ENCODE results near the gene DZANK1.
"Not testable (repeated sequence)": the region's sequence is repeated elsewhere in the genome, so short reads cannot be mapped to it uniquely, and the experiment has no call there.

Gene DZANK1

DNA sequence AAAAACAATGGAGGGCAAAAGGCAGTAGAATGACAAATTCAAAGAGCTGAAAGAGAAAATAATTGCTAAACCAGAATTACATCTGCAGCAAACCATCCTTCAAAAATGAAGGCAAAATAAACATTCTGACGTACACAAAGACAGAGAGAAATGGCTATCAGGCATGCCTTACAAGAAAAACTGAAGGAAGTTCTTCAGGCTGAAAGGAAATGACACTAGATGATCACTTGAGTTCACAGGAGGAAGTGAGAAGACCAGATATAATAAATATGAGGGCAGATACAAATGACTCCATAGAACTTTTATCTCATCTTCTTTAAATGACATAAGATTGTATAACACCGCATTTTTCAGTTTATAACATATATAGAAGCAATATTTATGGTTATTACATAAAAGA, 30.0 kb downstream of the DZANK1 start:
- DNase-seq (ENCODE audit: low spot score), result no peak

- no peak for DNase-seq (ENCODE audit: low spot score)
Observed at GRCh38 chr20:18431206-18431605, 35.6 kb downstream of the DZANK1 start.

DNA sequence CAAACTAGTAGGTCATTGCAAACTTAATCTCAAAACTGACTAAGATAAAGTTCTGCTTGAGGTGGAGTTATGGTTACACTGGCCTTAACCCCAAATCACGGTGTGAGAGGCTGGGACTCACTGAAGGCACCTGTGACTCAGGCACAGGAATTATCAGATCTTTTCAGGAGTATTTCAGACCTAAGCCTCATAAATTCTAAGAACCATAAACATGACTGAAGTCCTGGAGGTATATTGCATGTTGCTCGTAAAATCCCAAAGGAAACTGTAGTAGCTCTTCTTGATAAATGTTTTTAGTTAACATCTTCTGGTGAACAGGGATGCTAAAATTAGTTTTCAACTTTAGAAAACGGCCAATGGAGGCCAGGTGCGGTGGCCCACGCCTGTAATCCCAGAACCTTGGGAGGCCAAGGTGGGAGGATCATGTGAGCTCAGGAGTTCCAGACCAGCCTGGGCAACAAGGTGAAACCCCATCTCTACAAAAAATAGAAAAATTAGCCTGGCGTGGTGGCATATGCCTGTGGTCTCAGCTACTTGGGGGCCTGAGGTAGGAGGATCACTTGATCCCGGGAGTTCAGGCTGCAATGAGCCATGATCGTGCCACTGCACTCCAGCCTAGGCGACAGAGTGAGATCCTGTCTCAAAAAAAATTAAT, 36.5 kb downstream of the DZANK1 start:
- DNase-seq (ENCODE audit: low spot score), result no peak

- DNase-seq (ENCODE audit: low spot score), result no peak
Observed at GRCh38 chr20:18428490-18429173, 38.2 kb downstream of the DZANK1 start.

- DNase-seq (ENCODE audit: low spot score), result no peak
Observed at GRCh38 chr20:18427214-18427613, 39.6 kb downstream of the DZANK1 start.

- no peak for DNase-seq (ENCODE audit: low spot score)
Observed at GRCh38 chr20:18421608-18422007, 45.2 kb downstream of the DZANK1 start.

DNA sequence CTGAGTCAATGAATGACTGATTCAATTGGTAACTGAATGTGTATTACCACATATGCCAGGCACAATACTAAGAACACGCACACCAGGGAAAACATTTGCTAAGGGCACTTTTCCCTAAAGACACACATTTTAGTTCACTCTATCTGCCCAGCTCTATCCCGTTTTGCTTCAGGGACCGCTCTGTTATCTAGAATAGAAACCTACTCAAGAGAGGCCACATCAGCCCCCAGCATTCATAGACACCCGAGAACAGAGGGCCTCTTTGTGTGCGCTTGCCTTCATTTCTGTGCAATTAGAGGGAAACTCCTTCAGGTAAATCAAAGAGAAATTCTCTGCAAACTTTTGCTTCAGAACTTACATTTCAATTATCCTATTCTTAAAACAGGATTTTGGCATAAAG, 50.3 kb downstream of the DZANK1 start:
- DNase-seq (ENCODE audit: low spot score), result no peak

- DNase-seq (ENCODE audit: low spot score), result no peak
Observed at GRCh38 chr20:18414140-18414539, 52.7 kb downstream of the DZANK1 start.

- DNase-seq (ENCODE audit: low spot score), result peak; percentile 3
Observed at GRCh38 chr20:18412221-18412901, 54.5 kb downstream of the DZANK1 start.

DNA sequence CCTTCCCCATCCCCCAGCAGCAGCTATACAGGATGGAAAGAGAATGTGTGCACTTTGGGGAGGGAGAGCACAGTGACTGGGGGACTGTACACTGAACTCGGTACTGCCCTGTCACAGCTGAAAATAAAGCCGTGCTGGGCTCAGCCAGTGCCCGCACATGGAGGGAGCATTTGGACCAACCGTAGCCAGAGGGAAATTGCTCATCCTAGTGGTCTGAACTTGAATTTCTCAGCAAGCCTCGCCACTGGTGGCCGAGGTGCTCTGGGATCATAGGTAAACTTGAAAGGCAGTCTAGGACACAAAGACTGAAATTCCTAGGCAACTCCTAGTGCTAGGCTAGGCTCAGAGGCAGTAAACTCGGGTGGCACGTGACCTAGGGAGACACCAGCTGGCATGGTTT, 61.0 kb downstream of the DZANK1 start:
- DNase-seq (ENCODE audit: low spot score), result no peak

DNA sequence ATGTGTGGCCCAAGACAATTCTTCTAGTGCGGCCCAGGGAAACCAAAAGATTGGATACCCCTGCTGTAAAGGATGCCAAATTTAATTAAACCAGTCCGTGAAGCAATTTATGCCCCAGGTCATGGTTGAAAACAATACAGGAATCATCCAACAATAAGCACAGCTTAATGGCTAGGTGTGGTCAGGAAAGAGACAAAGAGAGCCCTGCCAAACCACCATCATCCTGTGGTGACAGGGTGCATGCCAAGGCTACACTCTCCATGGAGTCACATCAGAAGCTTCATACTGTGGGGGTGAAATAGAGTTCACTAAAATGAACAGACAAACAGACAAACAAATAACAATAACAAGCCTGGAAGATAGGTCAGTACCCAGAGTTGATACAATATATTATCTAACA, 62.7 kb downstream of the DZANK1 start:
- no peak for DNase-seq (ENCODE audit: low spot score)

DNA sequence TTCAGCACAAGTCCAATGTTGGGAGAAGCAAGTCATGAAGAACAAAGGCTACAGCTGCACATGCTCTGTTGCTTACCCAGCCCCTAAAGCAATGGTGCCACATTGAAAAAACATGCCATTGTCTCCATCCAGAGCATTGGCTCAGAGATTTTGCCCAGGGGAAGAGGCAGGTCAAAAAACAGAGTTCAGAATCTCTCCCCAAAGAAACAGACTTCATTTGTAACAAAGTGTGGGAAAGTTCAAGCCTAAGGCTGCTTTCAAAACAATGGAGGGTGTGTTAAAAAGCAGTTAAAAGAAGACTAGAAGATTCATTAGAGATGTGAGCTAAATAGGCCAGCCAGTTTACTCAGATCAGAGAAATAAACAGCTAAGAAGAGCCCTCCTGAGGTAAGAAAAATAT, 63.6 kb downstream of the DZANK1 start:
- DNase-seq (ENCODE audit: low spot score), result no peak

- no peak for DNase-seq (ENCODE audit: low spot score)
Observed at GRCh38 chr20:18401305-18401704, 65.5 kb downstream of the DZANK1 start.

DNA sequence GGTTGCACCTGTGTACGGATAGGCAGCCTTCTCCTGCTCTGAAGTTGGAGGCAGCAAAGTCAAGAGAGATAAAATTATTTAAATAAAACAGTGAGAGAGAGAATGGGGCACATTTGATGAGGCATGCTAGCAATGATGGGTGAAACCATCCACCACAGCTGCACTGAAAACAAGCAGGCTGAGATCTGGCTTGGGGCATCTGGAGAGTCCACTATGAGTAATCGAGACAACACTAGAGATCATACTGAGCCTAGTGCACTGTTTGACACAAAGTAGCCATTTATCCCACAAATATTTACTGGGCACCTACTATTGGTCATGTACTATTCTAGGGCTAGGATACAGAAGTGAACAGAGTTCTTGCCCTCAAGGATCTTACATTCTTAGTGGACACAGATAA, 66.4 kb downstream of the DZANK1 start:
- DNase-seq (ENCODE audit: low spot score), result no peak

- not testable (repeated sequence) for DNase-seq (ENCODE audit: low spot score)
Observed at GRCh38 chr20:18398713-18399112, 68.1 kb downstream of the DZANK1 start.

DNA sequence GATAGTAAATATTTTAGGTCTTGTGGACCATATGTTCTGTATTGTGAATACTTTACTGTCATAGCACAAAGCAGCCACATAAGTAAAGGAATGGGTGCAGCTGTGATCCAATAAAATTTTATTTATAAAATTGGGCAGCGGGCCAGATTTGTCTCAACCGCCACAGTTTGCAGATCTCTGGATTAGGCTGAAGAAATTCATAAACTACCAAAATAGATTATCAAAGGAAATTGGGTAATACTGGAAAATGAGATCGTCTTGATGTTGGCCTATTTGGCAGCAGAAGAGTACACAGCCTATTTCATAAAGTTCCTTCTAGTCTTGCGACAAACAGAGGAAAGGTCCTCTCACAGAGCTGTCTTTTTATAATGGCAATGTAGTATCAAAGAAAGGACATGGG, 69.8 kb downstream of the DZANK1 start:
- no peak for DNase-seq (ENCODE audit: low spot score)

DNA sequence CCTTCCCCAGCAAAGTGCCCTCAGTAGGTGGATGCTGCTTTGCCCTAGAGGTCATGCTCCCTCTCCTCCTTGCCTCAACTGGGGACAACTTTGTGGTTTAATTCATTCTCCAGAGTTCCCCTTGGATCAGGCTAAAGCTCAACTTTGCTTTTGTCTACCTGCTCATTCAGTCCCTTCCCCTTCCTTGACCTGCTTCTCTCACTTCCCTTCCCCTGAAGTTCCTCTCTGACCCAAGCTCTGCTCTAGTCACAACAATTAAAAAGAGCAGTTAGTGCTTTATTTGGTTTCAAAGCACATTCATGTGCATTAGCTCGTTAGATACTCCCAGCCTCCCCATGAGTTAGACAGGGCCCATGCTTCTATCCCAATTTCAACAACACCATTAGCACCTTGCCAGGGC, 71.3 kb downstream of the DZANK1 start:
- DNase-seq (ENCODE audit: low spot score), result no peak

DNA sequence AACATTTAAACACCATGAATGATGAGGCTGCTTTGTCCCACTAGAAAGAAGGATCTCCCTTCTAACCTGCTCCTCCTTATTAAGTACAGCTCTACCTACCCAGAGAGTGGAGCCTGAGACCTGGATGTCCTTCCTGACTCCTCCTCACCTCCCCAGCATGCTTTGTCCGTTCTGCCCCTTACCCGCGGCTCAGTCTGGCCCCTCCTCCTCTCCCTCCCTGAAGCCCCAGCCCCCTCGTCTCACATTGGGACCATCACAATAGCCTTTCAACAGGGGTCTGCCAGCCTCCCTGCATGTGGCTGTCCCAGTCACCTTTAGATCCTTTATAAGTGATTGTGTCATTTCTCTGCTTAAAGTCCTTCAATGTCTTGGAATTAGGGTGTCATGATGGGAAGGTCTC, 72.5 kb downstream of the DZANK1 start:
- DNase-seq (ENCODE audit: low spot score), result no peak

GRCh38 chr20:18391686-18392085, 75.1 kb downstream of the DZANK1 start:
- DNase-seq (ENCODE audit: low spot score), result no peak

GRCh38 chr20:18390201-18390600, 76.6 kb downstream of the DZANK1 start:
- DNase-seq (ENCODE audit: low spot score), result no peak

GRCh38 chr20:18388860-18389259, 78.0 kb downstream of the DZANK1 start:
- no peak for DNase-seq (ENCODE audit: low spot score)

DNA sequence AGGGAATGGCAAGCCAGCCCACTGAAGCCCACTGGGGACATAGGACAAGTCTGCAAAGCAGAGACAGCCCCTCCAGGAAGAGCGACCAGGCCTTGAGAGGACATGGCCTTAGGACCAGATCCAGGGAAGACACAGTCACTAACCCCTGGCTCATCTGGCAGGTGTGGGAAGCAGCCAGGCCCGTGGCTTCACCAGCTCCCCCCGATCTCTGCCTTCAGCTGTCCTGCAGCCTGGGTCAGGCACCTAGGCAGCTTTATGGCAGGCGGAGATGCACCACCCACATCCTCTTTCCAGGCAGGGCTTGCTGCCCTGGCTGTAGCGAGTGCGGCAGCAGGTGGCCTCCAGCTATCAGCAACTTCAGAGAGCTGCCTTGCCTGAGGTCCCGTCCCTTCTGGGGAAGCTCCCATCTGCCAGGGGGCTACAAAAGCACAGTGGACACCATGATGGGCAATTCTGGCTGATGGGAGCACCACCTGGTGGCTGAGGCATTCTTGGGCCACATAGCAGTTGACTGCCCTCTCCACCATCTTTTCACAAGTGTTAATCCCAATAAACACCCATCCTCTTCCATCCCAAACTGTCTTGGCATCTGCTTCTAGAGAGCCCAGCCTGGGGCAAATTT, 85.8 kb downstream of the DZANK1 start:
- DNase-seq (ENCODE audit: low spot score), result no peak

GRCh38 chr20:18377896-18378481, 88.8 kb downstream of the DZANK1 start:
- DNase-seq (ENCODE audit: low spot score), result no peak
